SU-DHL-6 (cell line): ENCODE measurements around the gene ATOH8.
"Not testable (repeated sequence)": the region's sequence is repeated elsewhere in the genome, so short reads cannot be mapped to it uniquely, and the experiment has no call there.

Source experiments
- H2AFZ ChIP-seq: fragments of 200-600 bp; sonication (generic); 2 replicates; pipeline ENCODE4 v1.6.1; 2014; ENCODE audit warnings: low read depth, mild to moderate bottlenecking, moderate library complexity, mixed read lengths, antibody characterized with exemption, low read length; ENCODE audit not compliant: severe bottlenecking
- H3F3A ChIP-seq: fragments of 200-600 bp; shearing (Covaris generic); 2 replicates; pipeline ENCODE4 v1.6.0; 2016; ENCODE audit warnings: antibody characterized with exemption, mild to moderate bottlenecking; ENCODE audit not compliant: insufficient read depth
- H3K27ac ChIP-seq: fragments of 200-600 bp; sonication (generic); 2 replicates; pipeline ENCODE4 v1.5.1; 2016; ENCODE audit warnings: low read depth, mild to moderate bottlenecking, low read length, moderate library complexity, mixed read lengths
- H3K27me3 ChIP-seq: fragments of 200-600 bp; sonication (generic), shearing (Covaris generic); 2 replicates; pipeline ENCODE4 v1.6.0; 2014; ENCODE audit warnings: mild to moderate bottlenecking, low read length
- H3K36me3 ChIP-seq: fragments of 200-600 bp; sonication (generic); 2 replicates; pipeline ENCODE4 v1.6.1; 2014; ENCODE audit warnings: mild to moderate bottlenecking, low read length, mixed read lengths
- H3K4me2 ChIP-seq: fragments of 300-600, 200-600 bp; shearing (Covaris generic), sonication (generic); 2 replicates; pipeline ENCODE4 v1.6.0; 2014; ENCODE audit warnings: low read length, low read depth, mild to moderate bottlenecking; ENCODE audit not compliant: poor library complexity, severe bottlenecking
- H3K4me3 ChIP-seq: fragments of 200-600 bp; sonication (generic); 2 replicates; pipeline ENCODE4 v1.5.1; 2014; ENCODE audit warnings: antibody characterized with exemption, low read length, mild to moderate bottlenecking, mixed read lengths; ENCODE audit not compliant: insufficient read depth, poor library complexity, severe bottlenecking
- H3K79me2 ChIP-seq: fragments of 200-600 bp; sonication (generic); 2 replicates; pipeline ENCODE4 v1.6.1; 2014; ENCODE audit warnings: mild to moderate bottlenecking, low read length, moderate library complexity; ENCODE audit not compliant: insufficient read depth
- H3K9ac ChIP-seq: fragments of 200-600 bp; sonication (generic); 2 replicates; pipeline ENCODE4 v1.7.0; 2014; ENCODE audit warnings: mild to moderate bottlenecking, low read length
- H3K9me2 ChIP-seq: fragments of 200-600 bp; sonication (generic); replicated peaks from 2 replicates; pipeline ENCODE4 v1.6.1; 2014; ENCODE audit warnings: low read length; ENCODE audit not compliant: insufficient read depth
- H3K9me3 ChIP-seq: fragments of 200-600 bp; sonication (generic); 2 replicates; pipeline ENCODE4 v1.6.1; 2014; ENCODE audit warnings: low read length, mixed read lengths; ENCODE audit not compliant: insufficient read depth
- H4K20me1 ChIP-seq: fragments of 200-600 bp; sonication (generic); 2 replicates; pipeline ENCODE4 v1.6.1; 2014; ENCODE audit warnings: low read depth, mild to moderate bottlenecking, antibody characterized with exemption, low read length, moderate library complexity, mixed read lengths
- CTCF ChIP-seq: fragments of 200-600 bp; sonication (generic); IDR thresholded peaks from one replicate; pipeline ENCODE4 v1.5.1; 2017; ENCODE audit warnings: antibody characterized with exemption, mild to moderate bottlenecking, low read length, moderate library complexity; ENCODE audit not compliant: insufficient read depth, poor library complexity, severe bottlenecking
- EZH2phosphoT487 ChIP-seq: fragments of 200-600 bp; sonication (generic), shearing (Covaris generic); conservative IDR thresholded peaks from 2 replicates; pipeline ENCODE4 v1.6.1; 2018; ENCODE audit warnings: mild to moderate bottlenecking, antibody characterized with exemption, low read length, moderate library complexity, mixed read lengths

ATOH8 gene

GRCh38 chr2:85712849-85713612 is 40.8 kb upstream of the ATOH8 start:
- H3K79me2 ChIP-seq, result no peaks in the 10 kb centered on the region
- no peaks in the 10 kb centered on the region for H4K20me1 ChIP-seq
- H3K9ac ChIP-seq, result no peak overlapping the region
- H3K27me3 ChIP-seq, result no peaks in the 10 kb centered on the region
- H3F3A ChIP-seq, result no peaks in the 10 kb centered on the region
- no peak overlapping the region for H3K4me3 ChIP-seq
- H3K36me3 ChIP-seq, result no peaks in the 10 kb centered on the region
- no peaks in the 10 kb centered on the region for H3K9me2 ChIP-seq
- H3K4me2 ChIP-seq, result no peak overlapping the region
- H3K27ac ChIP-seq, result no peak overlapping the region
- H2AFZ ChIP-seq, result no peak overlapping the region
- no peaks in the 10 kb centered on the region for H3K9me3 ChIP-seq
- TF ChIP-seq CTCF (no peak), EZH2phosphoT487 (no peak)

GRCh38 chr2:85713836-85714235 is 40.0 kb upstream of the ATOH8 start:
- TF ChIP-seq EZH2phosphoT487 (no peak), CTCF (no peak)
- Histone ChIP-seq H3K9ac (no peak overlapping the region), H3F3A (no peaks in the 10 kb centered on the region), H3K9me2 (no peaks in the 10 kb centered on the region), H3K27me3 (no peaks in the 10 kb centered on the region), H2AFZ (no peak overlapping the region), H3K4me2 (no peak overlapping the region), H3K9me3 (no peaks in the 10 kb centered on the region), H3K36me3 (no peaks in the 10 kb centered on the region), H3K79me2 (no peaks in the 10 kb centered on the region), H3K27ac (no peak overlapping the region), H3K4me3 (no peak overlapping the region), H4K20me1 (no peaks in the 10 kb centered on the region)

GRCh38 chr2:85714421-85714820 is 39.4 kb upstream of the ATOH8 start:
- H3K9me3 ChIP-seq, H3K27ac ChIP-seq, H3F3A ChIP-seq, H3K9me2 ChIP-seq, H3K27me3 ChIP-seq, H2AFZ ChIP-seq, H3K36me3 ChIP-seq, H3K4me2 ChIP-seq, H4K20me1 ChIP-seq, H3K4me3 ChIP-seq, H3K9ac ChIP-seq, H3K79me2 ChIP-seq: not testable (repeated sequence)

GRCh38 chr2:85714841-85715240 is 39.0 kb upstream of the ATOH8 start:
- no peaks in the 10 kb centered on the region for H3K9me2 ChIP-seq
- no peaks in the 10 kb centered on the region for H3F3A ChIP-seq
- H2AFZ ChIP-seq, result no peak overlapping the region
- no peaks in the 10 kb centered on the region for H3K36me3 ChIP-seq
- no peak overlapping the region for H3K4me2 ChIP-seq
- no peaks in the 10 kb centered on the region for H3K79me2 ChIP-seq
- no peaks in the 10 kb centered on the region for H4K20me1 ChIP-seq
- H3K9me3 ChIP-seq, result no peaks in the 10 kb centered on the region
- H3K27ac ChIP-seq, result no peak overlapping the region
- no peaks in the 10 kb centered on the region for H3K27me3 ChIP-seq
- TF ChIP-seq CTCF (no peak), EZH2phosphoT487 (no peak)
- no peak overlapping the region for H3K4me3 ChIP-seq
- no peak overlapping the region for H3K9ac ChIP-seq
